GM18505 (cell line): ENCODE data around the gene STAT2.
"Not testable (repeated sequence)": the region's sequence is repeated elsewhere in the genome, so short reads cannot be mapped to it uniquely, and the experiment has no call there.

Experiments used
- ATAC-seq: cut with Tn5 transposase; IDR thresholded peaks from one replicate; pipeline ENCODE4 v1.9.1; 2021; ENCODE audit not compliant: unreplicated experiment
- POLR2A ChIP-seq: IDR thresholded peaks from 4 replicates; pipeline ENCODE4 v1.6.1; 2011; ENCODE audit warnings: borderline replicate concordance; ENCODE audit not compliant: insufficient read depth, insufficient read length; ENCODE audit errors: extremely low read depth

The STAT2 gene

GRCh38 chr12:56341616-56342015, 18.3 kb downstream of the STAT2 start:
- no peak for TF ChIP-seq POLR2A
- no peak for ATAC-seq

- ATAC-seq, result no peak
Measured at GRCh38 chr12:56339158-56339422, 20.8 kb downstream of the STAT2 start.

GRCh38 chr12:56338308-56339157, 21.4 kb downstream of the STAT2 start, which contains the start of gene IL23A:
IL23A (plus strand) TSS chr12:56338884; CDS start chr12:56339045, 161 bp downstream.
- peak; percentile 58 for TF ChIP-seq POLR2A
- peak; percentile 32 for ATAC-seq

More at GRCh38 chr12:56339158-56339422, 20.8 kb downstream of the STAT2 start:
- TF ChIP-seq POLR2A, result no peak

GRCh38 chr12:56337753-56338251, 22.1 kb downstream of the STAT2 start:
- no peak for TF ChIP-seq POLR2A
- no peak for ATAC-seq

- TF ChIP-seq POLR2A, result peak; percentile 46
- ATAC-seq, result no peak
Measured at GRCh38 chr12:56336361-56337167, 23.3 kb downstream of the STAT2 start.

GRCh38 chr12:56335527-56335926, 24.4 kb downstream of the STAT2 start:
- ATAC-seq, result not testable (repeated sequence)

- TF ChIP-seq POLR2A, result no peak
- no peak for ATAC-seq
Measured at GRCh38 chr12:56334490-56334793, 25.5 kb downstream of the STAT2 start.

GRCh38 chr12:56333679-56334489, 26.0 kb downstream of the STAT2 start, which contains the start of gene PAN2:
PAN2 (minus strand) TSS chr12:56334000; CDS start chr12:56333094, 906 bp downstream.
- ATAC-seq, result peak; percentile 87
- peak; percentile 89 for TF ChIP-seq POLR2A

- ATAC-seq, result no peak
- no peak for TF ChIP-seq POLR2A
Measured at GRCh38 chr12:56333197-56333678, 26.7 kb downstream of the STAT2 start.

GRCh38 chr12:56332512-56333196, 27.3 kb downstream of the STAT2 start:
- no peak for TF ChIP-seq POLR2A
- ATAC-seq, result no peak

- no peak for ATAC-seq
- TF ChIP-seq POLR2A, result no peak
Measured at GRCh38 chr12:56330936-56331490, 28.9 kb downstream of the STAT2 start.

GRCh38 chr12:56326533-56326932, 33.4 kb downstream of the STAT2 start:
- no peak for TF ChIP-seq POLR2A

More at GRCh38 chr12:56326533-56326932, 33.4 kb downstream of the STAT2 start:
- no peak for ATAC-seq
